GM20431 (cell line): ENCODE data around the gene C17orf113.

Experiments used
- in situ Hi-C: fragments of 300-500 bp; cut with MseI, MboI; formaldehyde crosslinking; loops from one replicate; pipeline ENCODE4 v1.15.0; 2020; ENCODE audit warnings: low sequenced_read_pairs; ENCODE audit not compliant: unreplicated experiment

The C17orf113 gene

DNA sequence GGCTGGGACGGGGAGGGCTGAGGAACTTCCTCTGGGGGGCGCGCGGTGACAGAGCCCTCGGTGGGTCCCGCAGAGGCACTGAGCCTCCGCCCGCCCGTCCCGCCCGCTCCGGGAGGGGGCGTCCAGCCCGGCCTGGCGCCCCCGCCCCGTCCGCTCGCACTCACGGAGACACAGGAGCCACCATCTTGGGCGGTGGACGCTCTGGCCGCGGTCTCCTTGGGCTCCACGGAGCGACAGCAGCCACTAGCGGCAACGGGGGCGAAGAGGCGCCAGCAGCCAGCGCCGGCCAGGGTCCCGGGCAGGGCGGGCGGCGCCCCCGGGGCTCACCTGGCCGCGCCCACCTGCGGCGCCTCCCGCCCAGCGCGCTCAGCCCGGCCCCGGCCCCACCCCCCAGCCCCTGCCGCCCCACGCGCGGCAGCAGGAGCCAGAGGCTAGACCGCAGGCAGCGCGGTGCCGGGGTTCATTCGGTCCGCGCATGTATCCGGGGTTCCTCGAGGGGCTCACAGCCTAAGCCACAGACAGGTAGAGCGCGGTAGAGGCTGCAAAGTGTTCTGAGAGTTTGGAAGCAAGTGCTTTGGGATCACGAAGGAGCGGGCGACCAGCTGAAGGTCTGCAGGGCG, at the start of gene C17orf113:
C17orf113 (minus strand) TSS at position 209 of the 620 bp plus-strand sequence. CDS start 7,225 bp downstream, outside the sequence.
- in situ Hi-C loops, result no loop called here

GRCh38 chr17:42098730-42099399, 48.5 kb upstream of the C17orf113 start:
- in situ Hi-C loops, result no loop called here

DNA sequence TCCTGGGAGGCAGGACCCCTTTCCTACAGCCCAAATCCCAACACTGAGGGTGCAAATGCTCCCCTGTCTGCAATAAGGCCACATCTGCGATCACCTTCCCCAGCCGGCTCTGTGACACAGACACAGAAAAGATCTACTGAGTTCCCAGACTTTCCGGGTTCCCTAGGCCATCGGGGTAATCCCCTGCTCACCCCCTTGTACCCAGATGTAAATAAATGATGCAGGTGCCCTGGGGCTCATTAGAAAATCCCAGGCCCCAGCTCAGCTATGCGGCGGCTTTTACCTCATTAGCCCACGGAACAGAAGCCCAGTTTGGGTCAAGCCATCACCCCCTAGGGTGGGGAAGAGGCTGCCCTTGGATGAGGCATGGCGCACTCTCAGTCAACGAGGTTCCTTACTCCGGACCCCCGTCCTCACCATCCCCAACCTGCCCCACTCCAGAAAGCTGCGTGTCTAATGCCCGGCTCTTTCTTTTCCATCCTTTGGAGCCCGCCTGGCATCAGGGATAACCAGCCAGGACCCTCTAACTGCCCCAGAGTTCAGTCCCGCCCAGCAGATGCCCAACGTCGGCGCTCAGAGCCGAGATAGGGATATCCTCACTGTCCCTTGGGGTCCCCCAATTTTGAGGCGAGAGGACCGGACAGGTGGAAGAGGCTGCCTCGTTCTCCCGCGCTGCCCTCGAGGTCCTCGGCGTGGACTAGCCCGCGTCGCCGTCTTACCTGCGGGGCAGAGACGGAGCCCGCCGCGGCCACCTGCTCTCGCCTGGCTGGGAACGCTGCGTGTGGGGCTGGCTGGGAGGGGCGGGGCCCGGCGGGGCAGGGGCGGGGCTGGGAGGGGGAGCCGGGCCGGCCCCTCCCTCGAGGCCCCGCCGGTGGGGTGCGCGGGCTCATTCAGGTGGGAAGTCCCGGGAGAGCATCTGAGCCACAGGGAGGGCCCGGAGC, 47.6 kb upstream of the C17orf113 start, which contains the start of gene ZNF385C:
ZNF385C (minus strand) TSS at position 783 of the 941 bp plus-strand sequence. CDS start 35,417 bp downstream, outside the sequence.
- in situ Hi-C loops, result no loop called here

- in situ Hi-C loops, result no loop called here
Observed at GRCh38 chr17:42096360-42097111, 46.1 kb upstream of the C17orf113 start.

- in situ Hi-C loops, result no loop called here
Observed at GRCh38 chr17:42094375-42095069, 44.1 kb upstream of the C17orf113 start.

DNA sequence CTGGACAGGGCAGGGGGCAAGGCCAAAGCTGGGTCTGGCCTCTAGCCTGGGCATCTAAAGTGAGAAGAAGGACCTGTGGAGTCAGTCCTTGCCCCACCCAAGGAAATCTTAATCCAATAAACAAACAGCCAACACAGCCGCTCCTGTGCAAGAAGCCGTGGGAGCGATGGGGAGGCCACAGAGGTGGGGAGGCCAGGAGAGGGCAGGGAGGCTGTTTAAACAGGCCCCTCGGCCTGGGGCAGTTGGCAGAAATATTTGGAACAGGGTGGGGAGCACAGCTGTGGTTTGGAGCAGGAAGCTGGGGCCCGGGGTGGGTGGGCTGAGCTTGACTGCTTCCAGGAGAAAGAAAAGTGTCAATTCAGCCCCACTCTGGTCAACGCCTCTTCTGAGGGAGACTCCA, 42.5 kb upstream of the C17orf113 start:
- in situ Hi-C loops, result no loop called here

- in situ Hi-C loops, result no loop called here
Observed at GRCh38 chr17:42090964-42091790, 40.8 kb upstream of the C17orf113 start.

DNA sequence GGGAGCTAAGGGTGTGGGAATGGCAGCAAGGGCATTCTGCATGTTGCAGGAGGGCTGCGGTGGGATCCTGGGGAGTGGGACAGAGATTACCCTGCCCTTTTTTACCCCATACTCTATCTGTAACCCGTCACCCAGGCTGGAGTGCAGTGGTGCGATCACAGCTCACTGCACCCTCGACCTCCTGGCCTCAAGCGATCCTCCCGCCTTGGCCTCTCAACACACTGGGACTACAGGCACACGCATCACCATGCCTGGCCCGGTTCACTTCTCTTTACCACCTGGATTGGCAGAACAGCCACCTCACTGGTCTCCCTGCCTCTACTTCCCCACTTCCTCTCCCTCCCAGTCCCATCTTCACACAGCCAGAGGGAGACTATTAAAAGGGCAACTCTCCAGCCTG, 38.3 kb upstream of the C17orf113 start:
- in situ Hi-C loops, result no loop called here

DNA sequence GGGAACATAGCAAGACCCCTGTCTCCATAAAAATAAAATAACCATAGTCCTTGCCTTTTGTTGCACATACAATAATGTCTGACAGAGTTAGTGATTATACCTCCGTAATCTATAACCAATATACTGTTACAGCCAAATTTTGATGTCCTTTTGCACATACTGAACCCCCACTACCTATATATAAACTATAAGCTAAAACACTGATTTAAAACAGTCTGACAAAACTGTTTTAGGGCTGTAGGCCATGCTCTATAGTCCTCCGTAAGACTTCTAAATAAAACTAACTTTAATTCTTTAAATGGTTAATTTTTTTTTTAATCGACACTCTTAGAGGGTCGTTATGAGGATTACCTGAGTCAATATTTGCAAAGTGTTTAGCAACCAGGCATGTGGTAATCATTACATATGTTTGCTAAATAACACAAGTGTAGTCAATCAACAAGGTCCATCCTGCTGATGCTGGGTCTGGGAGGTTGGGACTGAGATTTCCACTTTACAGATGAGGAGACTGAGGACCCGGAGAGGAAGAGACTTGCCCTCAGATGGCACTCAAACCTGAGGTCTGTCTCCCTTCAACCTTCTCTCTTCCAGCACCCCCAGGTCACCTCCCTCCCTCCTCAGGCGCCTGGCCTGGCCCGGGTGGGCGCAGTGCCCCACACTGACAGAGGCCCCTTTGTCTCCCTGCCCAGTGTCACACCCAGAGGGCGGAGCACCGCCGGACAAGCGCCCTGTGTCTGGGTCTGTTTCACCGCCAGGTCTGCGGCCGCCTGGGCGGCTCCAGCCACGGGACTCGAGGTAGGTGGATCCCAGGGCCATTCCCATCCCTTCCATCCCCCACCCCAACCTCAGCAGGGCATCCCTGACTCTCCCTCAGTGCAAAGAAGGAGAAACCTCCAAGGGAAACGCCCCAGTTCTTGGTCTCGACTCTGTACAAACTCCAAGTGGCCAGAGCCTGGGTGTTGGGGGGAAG, 37.6 kb upstream of the C17orf113 start:
- in situ Hi-C loops, result no loop called here

- in situ Hi-C loops, result no loop called here
Observed at GRCh38 chr17:42087042-42087701, 36.8 kb upstream of the C17orf113 start.

DNA sequence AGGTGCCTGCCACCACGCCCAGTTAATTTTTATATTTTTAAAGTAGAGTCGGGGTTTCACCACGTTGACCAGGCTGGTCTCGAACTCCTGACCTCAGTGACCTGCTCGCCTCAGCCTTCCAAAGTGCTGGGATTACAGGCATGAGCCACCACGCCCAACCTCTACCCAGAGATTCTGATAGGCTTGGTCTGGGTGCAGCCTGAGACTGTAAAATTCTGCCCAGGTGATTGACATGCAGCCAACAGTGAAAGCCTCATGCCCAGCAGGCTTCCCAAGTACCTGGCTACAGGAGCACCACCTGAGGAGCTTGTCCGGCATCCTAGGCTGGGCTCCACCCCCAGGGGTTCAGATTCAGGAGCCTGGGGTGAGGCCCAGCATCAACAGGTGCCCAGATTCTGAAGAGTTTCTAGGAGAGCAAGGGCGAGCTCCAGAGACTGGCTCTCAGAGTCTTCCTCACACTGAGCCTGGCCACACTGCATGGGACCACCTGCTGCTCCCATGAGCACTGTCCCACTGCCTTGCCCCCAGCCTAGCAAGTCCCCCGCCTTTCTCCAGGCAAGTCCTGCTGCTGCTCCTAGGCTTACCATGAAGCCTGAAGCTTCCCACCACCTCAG, 31.2 kb upstream of the C17orf113 start:
- in situ Hi-C loops, result no loop called here

GRCh38 chr17:42079541-42079940, 29.1 kb upstream of the C17orf113 start:
- in situ Hi-C loops, result no loop called here

- in situ Hi-C loops, result no loop called here
Observed at GRCh38 chr17:42078396-42079043, 28.1 kb upstream of the C17orf113 start.

DNA sequence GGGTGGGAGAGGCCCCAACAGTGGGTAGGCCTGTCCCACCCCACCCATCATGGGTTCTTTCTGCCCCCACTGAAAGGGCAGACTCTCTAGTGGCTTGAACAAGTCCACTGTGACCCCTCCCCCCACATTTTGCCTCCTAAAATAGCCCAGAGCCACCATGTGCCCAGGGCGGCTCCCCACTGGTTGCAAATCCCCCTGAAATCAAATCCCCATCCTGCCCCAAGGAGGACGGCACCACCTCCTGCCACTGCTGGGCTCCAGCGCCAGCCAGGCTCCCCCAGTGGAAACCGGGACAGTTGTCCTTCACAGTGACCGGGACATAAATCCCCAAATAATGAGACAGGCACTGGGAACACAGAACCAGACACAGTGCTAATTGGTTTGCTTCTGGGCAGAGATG, 27.4 kb upstream of the C17orf113 start:
- in situ Hi-C loops, result no loop called here

- in situ Hi-C loops, result no loop called here
Observed at GRCh38 chr17:42076797-42077559, 26.6 kb upstream of the C17orf113 start.
